HFF-Myc (cell line): Measurements from ENCODE around the gene SEPTIN2.

Experiments
- DNase-seq: peaks from one replicate; pipeline ENCODE4 v3.0.0-alpha.2; 2011; ENCODE audit warnings: low read depth; ENCODE audit errors: extremely low read depth
- H3K4me3 ChIP-seq: replicated peaks from 2 replicates; pipeline ENCODE4 v1.5.1; 2011; ENCODE audit warnings: low read depth, mild to moderate bottlenecking, control low read depth, low read length
- TF ChIP-seq, protein P1 (sequence below): IDR thresholded peaks from 2 replicates; pipeline ENCODE4 v1.5.1; 2012; ENCODE audit warnings: mild to moderate bottlenecking, low read depth, low read length, control low read depth; ENCODE audit errors: missing control alignments

The SEPTIN2 gene

DNA sequence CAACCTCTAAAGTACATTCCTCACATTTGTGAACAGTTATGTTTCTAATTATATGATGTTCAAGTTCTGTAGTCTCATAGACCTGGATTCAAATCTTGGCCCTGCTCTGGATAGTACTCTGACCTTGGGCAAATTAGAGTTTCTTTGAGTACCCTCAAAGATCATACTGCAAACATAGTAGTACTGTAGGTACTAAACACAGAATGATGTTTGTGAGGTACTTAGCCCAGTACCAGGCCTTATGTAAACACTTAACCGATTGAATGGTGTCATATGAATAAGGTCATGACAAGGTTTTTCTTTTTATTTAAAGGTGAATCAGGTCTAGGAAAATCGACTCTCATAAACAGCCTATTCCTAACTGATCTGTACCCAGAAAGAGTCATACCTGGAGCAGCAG is 19.1 kb downstream of the SEPTIN2 start:
- H3K4me3 ChIP-seq = no peak overlapping the region
- no peak for DNase-seq
- TF ChIP-seq, protein P1, sequence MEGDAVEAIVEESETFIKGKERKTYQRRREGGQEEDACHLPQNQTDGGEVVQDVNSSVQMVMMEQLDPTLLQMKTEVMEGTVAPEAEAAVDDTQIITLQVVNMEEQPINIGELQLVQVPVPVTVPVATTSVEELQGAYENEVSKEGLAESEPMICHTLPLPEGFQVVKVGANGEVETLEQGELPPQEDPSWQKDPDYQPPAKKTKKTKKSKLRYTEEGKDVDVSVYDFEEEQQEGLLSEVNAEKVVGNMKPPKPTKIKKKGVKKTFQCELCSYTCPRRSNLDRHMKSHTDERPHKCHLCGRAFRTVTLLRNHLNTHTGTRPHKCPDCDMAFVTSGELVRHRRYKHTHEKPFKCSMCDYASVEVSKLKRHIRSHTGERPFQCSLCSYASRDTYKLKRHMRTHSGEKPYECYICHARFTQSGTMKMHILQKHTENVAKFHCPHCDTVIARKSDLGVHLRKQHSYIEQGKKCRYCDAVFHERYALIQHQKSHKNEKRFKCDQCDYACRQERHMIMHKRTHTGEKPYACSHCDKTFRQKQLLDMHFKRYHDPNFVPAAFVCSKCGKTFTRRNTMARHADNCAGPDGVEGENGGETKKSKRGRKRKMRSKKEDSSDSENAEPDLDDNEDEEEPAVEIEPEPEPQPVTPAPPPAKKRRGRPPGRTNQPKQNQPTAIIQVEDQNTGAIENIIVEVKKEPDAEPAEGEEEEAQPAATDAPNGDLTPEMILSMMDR = no peak

DNA sequence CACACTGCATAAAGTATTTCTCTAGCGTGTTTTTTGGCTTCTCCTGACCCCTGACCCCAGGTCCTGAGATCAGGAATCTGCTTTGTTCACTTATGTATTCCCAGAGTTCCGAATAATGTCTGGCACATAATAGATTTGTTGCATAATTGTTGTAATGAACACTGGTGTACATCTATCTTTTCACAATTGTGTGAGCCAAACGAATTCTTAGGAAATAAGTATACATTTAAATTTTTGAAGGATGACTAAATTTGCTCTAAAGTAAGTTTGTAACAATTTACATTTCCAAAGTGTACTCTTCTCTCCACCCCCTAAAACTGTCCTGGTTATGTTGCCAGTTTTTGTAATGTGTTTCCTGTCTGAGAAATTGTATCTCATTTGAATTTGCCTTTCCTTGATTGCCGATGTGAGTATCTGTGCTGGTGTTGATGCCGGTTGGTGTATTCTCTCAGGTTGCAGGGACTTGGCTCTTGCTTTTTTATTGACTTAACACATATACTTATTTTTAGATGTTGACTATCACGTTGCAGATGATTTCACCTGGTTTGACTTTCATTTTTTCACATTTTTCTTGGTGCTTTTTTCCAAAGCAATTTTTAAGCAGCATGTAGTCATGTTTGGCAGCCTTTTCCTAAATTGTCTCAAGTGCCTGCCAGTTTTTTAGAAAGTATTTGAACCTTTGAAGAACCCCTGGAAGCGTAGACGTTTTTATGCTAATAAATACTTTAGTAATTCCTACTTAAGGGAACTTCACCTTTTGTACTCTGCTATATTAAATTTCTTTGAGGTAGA is 24.3 kb downstream of the SEPTIN2 start:
- DNase-seq = no peak
- TF ChIP-seq, protein P1 = no peak
- H3K4me3 ChIP-seq = no peak overlapping the region

DNA sequence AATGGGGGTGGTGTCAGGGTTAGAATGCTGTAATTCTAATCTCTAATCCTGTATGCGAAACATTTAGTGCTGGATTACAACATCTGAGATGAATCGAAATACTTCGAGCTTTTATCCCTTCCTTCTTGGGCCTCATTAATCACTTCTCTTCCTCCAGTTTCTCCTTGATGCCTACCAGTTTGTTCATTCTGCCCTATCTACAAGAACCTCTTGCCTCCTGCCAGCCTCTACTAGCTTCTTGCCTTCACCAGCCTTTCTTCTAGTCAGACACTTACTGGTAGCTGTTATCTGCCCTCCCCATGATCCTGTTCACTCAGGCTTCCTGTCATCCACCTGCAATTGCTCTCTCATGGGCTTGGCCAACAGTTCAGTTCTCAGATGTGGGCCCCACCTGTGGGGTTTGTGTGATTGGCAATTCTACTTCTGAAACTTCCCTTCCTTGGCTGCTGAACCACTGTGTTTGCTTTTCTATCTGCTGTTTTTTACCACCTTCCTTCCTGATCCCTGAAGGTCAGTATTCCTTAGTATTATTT is 25.0 kb downstream of the SEPTIN2 start:
- no peak for DNase-seq
- no peak overlapping the region for H3K4me3 ChIP-seq
- TF ChIP-seq, protein P1 = no peak

DNA sequence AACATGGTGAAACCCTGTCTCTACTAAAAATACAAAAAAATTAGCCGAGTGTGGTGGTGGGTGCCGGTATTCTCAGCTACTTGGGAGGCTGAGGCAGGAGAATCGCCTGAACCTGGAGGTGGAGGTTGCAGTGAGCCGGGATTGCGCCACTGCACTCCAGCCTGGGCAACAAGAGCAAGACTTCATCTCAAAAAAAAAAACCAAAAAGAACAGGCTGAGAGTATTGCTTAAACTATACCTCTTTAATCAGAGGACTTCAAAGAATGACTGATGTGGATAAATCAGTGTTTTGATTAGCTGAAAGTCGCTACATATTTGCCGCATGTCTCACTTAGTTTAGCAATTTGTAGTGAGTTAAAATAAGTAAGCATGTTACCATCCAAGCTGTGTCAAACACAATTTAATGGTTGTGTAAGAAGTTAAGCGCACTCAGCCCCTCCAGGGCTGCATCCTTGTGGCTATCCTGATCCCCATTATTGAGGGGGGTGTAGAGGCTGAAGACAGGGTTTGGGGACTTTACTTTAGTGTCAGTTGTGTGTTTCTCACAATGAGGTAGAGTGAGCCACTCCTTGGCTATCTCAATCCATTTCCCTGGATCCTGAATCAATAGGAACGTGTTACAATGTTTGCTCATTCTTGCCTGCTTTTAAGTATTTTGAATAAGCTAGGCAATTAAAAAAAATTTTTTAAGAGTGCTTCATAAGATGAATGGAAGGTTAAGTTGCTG is 29.4 kb downstream of the SEPTIN2 start:
- no peak overlapping the region for H3K4me3 ChIP-seq
- DNase-seq = no peak
- TF ChIP-seq, protein P1 = no peak

DNA sequence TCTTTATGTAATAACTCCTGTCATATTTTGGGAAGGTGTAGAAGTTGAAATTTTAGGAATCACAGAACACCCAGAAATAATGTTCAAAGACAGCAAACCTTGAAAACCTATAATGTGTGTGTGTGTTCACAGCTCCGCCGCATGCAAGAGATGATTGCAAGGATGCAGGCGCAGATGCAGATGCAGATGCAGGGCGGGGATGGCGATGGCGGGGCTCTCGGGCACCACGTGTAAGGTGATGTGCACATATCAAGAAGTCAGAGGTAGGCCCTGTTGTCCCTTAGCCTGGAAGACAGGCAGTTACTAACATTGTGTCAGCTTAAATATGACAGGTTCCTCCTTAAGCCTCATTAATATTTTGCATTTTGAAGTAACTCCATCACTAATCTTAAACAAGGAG is 34.2 kb downstream of the SEPTIN2 start:
- H3K4me3 ChIP-seq = no peak overlapping the region
- TF ChIP-seq, protein P1 = no peak
- no peak for DNase-seq

DNA sequence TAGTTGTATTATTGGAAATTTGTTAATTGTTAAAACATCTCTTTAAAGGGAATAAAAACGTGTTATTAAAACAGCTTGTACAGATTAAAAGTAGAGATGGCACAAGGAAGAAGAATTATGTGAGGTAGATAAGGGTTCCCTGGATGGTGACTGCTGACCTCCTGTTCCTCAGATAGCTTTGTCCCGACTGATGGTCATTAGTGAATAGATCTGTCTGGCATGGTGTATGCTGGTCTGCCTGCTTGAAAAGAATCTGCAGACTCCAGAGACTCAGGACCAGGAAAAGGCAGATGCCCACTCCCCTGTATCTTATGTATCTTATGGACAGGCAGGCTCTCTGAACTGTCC is 34.8 kb downstream of the SEPTIN2 start:
- H3K4me3 ChIP-seq = no peak overlapping the region
- TF ChIP-seq, protein P1 = no peak
- DNase-seq = no peak
